Measurements from ENCODE around the gene DCAF6.

The DCAF6 gene

DNA sequence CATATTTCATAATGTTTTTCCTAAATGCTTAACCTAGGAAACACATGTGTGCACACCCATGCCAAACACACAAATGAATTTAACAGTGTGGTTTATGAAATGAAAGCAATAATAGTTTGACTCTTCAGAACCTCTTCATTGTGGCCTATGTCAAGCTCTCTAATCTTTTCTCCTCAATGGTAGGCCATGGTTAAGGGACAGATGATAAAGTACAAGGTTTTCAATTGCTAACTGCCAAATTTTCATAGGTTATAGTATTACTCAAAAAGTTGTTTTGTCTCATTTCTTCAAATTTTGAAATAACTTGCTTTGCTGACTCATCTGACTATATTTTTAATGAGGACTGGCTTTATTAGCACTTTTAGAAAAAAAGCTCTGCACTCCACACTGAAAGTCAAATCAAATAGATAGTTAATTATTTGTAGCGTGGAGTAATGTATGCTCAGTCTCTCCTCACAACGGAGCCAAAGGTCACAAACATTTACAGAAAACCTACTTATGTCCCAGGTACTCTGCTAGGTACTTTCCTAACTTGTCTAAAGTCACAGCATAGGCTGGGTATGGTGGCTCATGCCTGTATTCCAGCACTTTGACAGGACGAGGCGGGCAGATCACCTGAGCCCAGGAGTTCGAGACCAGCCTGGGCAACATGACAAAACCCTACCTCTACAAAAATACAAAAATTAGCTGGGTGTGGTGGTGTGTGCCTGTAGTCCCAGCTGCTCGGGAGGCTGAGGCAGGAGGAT lies 19.5 kb upstream of the DCAF6 start:
- no peak overlapping the region for H3K9ac ChIP-seq (ENCODE audit: low read length)
- no peak overlapping the region for H2BK120ac ChIP-seq (ENCODE audit: low read depth, low read length)
- H2BK15ac ChIP-seq (replicated peaks; ENCODE audit: low read depth) = no peak overlapping the region
- no CpG with 5 or more reads among the region's 6 CpGs for WGBS (ENCODE audit: extremely low coverage, insufficient coverage, low lambda C conversion rate)
- H3K27ac ChIP-seq (ENCODE audit: low read depth, low read length) = no peak overlapping the region
- no peak overlapping the region for H4K8ac ChIP-seq (ENCODE audit: low read depth, low read length)
- H3K56ac ChIP-seq (ENCODE audit: low read length) = no peak overlapping the region
- no peaks in the 10 kb centered on the region for H3K27me3 ChIP-seq (ENCODE audit: insufficient read depth, low read length, poor library complexity)
- no peak overlapping the region for H3K4ac ChIP-seq (ENCODE audit: low read depth, low read length)
- no peak for DNase-seq
- H3K79me1 ChIP-seq (ENCODE audit: low read length) = no peaks in the 10 kb centered on the region
- no peaks in the 10 kb centered on the region for H3K79me2 ChIP-seq (ENCODE audit: control insufficient read depth, insufficient read depth, low read length)
- H2BK5ac ChIP-seq (ENCODE audit: low read length) = no peak overlapping the region
- no peak overlapping the region for H3K4me2 ChIP-seq (ENCODE audit: low read length)
- no peak overlapping the region for H3K4me3 ChIP-seq (ENCODE audit: low read length)
- H3K36me3 ChIP-seq (ENCODE audit: control insufficient read depth, insufficient read depth, low read length) = no peaks in the 10 kb centered on the region
- H3K18ac ChIP-seq (ENCODE audit: low read length) = no peak overlapping the region
- no peak overlapping the region for H3K23ac ChIP-seq (ENCODE audit: low read length)
- H2AK5ac ChIP-seq (ENCODE audit: low read length) = no peak overlapping the region
- no peaks in the 10 kb centered on the region for H3K4me1 ChIP-seq (ENCODE audit: control insufficient read depth, low read depth, low read length)
- H4K5ac ChIP-seq (ENCODE audit: low read length) = no peak overlapping the region

GRCh38 chr1:167922023-167922422 lies 14.5 kb upstream of the DCAF6 start:
- Histone ChIP-seq H3K4me3 (ENCODE audit: low read length) (no peak overlapping the region), H3K36me3 (ENCODE audit: control insufficient read depth, insufficient read depth, low read length) (no peaks in the 10 kb centered on the region), H3K27ac (ENCODE audit: low read depth, low read length) (no peak overlapping the region), H2BK15ac (replicated peaks; ENCODE audit: low read depth) (no peak overlapping the region), H3K4me2 (ENCODE audit: low read length) (no peak overlapping the region), H3K27me3 (ENCODE audit: insufficient read depth, low read length, poor library complexity) (no peaks in the 10 kb centered on the region), H3K23ac (ENCODE audit: low read length) (no peak overlapping the region), H2AK5ac (ENCODE audit: low read length) (no peak overlapping the region), H3K18ac (ENCODE audit: low read length) (no peak overlapping the region), H3K9ac (ENCODE audit: low read length) (no peak overlapping the region), H4K5ac (ENCODE audit: low read length) (no peak overlapping the region), H3K4ac (ENCODE audit: low read depth, low read length) (no peak overlapping the region), H4K8ac (ENCODE audit: low read depth, low read length) (no peak overlapping the region), H3K79me1 (ENCODE audit: low read length) (no peaks in the 10 kb centered on the region), H2BK5ac (ENCODE audit: low read length) (no peak overlapping the region), H2BK120ac (ENCODE audit: low read depth, low read length) (no peak overlapping the region), H3K56ac (ENCODE audit: low read length) (no peak overlapping the region), H3K79me2 (ENCODE audit: control insufficient read depth, insufficient read depth, low read length) (no peaks in the 10 kb centered on the region), H3K4me1 (ENCODE audit: control insufficient read depth, low read depth, low read length) (peaks cover 1% of the 10 kb centered on the region)
- no peak for DNase-seq

GRCh38 chr1:167922611-167923074 lies 13.8 kb upstream of the DCAF6 start:
- Histone ChIP-seq H2BK5ac (ENCODE audit: low read length) (no peak overlapping the region), H3K36me3 (ENCODE audit: control insufficient read depth, insufficient read depth, low read length) (no peaks in the 10 kb centered on the region), H4K5ac (ENCODE audit: low read length) (no peak overlapping the region), H3K56ac (ENCODE audit: low read length) (no peak overlapping the region), H3K79me2 (ENCODE audit: control insufficient read depth, insufficient read depth, low read length) (no peaks in the 10 kb centered on the region), H3K18ac (ENCODE audit: low read length) (no peak overlapping the region), H4K8ac (ENCODE audit: low read depth, low read length) (no peak overlapping the region), H3K4me1 (ENCODE audit: control insufficient read depth, low read depth, low read length) (peaks cover 2% of the 10 kb centered on the region), H2AK5ac (ENCODE audit: low read length) (no peak overlapping the region), H3K27me3 (ENCODE audit: insufficient read depth, low read length, poor library complexity) (no peaks in the 10 kb centered on the region), H3K4ac (ENCODE audit: low read depth, low read length) (no peak overlapping the region), H3K4me3 (ENCODE audit: low read length) (no peak overlapping the region), H3K9ac (ENCODE audit: low read length) (no peak overlapping the region), H3K4me2 (ENCODE audit: low read length) (no peak overlapping the region), H3K27ac (ENCODE audit: low read depth, low read length) (no peak overlapping the region), H3K79me1 (ENCODE audit: low read length) (no peaks in the 10 kb centered on the region), H3K23ac (ENCODE audit: low read length) (no peak overlapping the region), H2BK120ac (ENCODE audit: low read depth, low read length) (no peak overlapping the region), H2BK15ac (replicated peaks; ENCODE audit: low read depth) (no peak overlapping the region)
- no peak for DNase-seq
- WGBS (ENCODE audit: extremely low coverage, insufficient coverage, low lambda C conversion rate) = no CpG with 5 or more reads among the region's 1 CpG

GRCh38 chr1:167923324-167924056 lies 13.0 kb upstream of the DCAF6 start:
- H3K18ac ChIP-seq (ENCODE audit: low read length) = no peak overlapping the region
- no peak overlapping the region for H3K27ac ChIP-seq (ENCODE audit: low read depth, low read length)
- no peak overlapping the region for H3K4ac ChIP-seq (ENCODE audit: low read depth, low read length)
- no peak overlapping the region for H2BK15ac ChIP-seq (replicated peaks; ENCODE audit: low read depth)
- DNase-seq = no peak
- no peaks in the 10 kb centered on the region for H3K36me3 ChIP-seq (ENCODE audit: control insufficient read depth, insufficient read depth, low read length)
- H2BK5ac ChIP-seq (ENCODE audit: low read length) = no peak overlapping the region
- H3K23ac ChIP-seq (ENCODE audit: low read length) = no peak overlapping the region
- no peak overlapping the region for H2AK5ac ChIP-seq (ENCODE audit: low read length)
- H3K9ac ChIP-seq (ENCODE audit: low read length) = no peak overlapping the region
- no peaks in the 10 kb centered on the region for H3K79me2 ChIP-seq (ENCODE audit: control insufficient read depth, insufficient read depth, low read length)
- no peak overlapping the region for H2BK120ac ChIP-seq (ENCODE audit: low read depth, low read length)
- H3K56ac ChIP-seq (ENCODE audit: low read length) = no peak overlapping the region
- no peak overlapping the region for H4K8ac ChIP-seq (ENCODE audit: low read depth, low read length)
- H3K4me1 ChIP-seq (ENCODE audit: control insufficient read depth, low read depth, low read length) = peaks cover 2% of the 10 kb centered on the region
- H3K79me1 ChIP-seq (ENCODE audit: low read length) = no peaks in the 10 kb centered on the region
- WGBS (ENCODE audit: extremely low coverage, insufficient coverage, low lambda C conversion rate) = no CpG with 5 or more reads among the region's 3 CpGs
- H3K4me3 ChIP-seq (ENCODE audit: low read length) = no peak overlapping the region
- no peak overlapping the region for H4K5ac ChIP-seq (ENCODE audit: low read length)
- no peak overlapping the region for H3K4me2 ChIP-seq (ENCODE audit: low read length)
- no peaks in the 10 kb centered on the region for H3K27me3 ChIP-seq (ENCODE audit: insufficient read depth, low read length, poor library complexity)

- no peaks in the 10 kb centered on the region for H3K27me3 ChIP-seq (ENCODE audit: insufficient read depth, low read length, poor library complexity)
- H2AK5ac ChIP-seq (ENCODE audit: low read length) = no peak overlapping the region
- no peak overlapping the region for H2BK120ac ChIP-seq (ENCODE audit: low read depth, low read length)
- no peak overlapping the region for H3K18ac ChIP-seq (ENCODE audit: low read length)
- DNase-seq = no peak
- H2BK15ac ChIP-seq (replicated peaks; ENCODE audit: low read depth) = no peak overlapping the region
- H3K79me2 ChIP-seq (ENCODE audit: control insufficient read depth, insufficient read depth, low read length) = no peaks in the 10 kb centered on the region
- H2BK5ac ChIP-seq (ENCODE audit: low read length) = no peak overlapping the region
- no peaks in the 10 kb centered on the region for H3K36me3 ChIP-seq (ENCODE audit: control insufficient read depth, insufficient read depth, low read length)
- H3K4me3 ChIP-seq (ENCODE audit: low read length) = no peak overlapping the region
- no peak overlapping the region for H3K4me2 ChIP-seq (ENCODE audit: low read length)
- H4K5ac ChIP-seq (ENCODE audit: low read length) = no peak overlapping the region
- no peak overlapping the region for H3K23ac ChIP-seq (ENCODE audit: low read length)
- peaks cover 2% of the 10 kb centered on the region for H3K4me1 ChIP-seq (ENCODE audit: control insufficient read depth, low read depth, low read length)
- WGBS (ENCODE audit: extremely low coverage, insufficient coverage, low lambda C conversion rate) = no CpG with 5 or more reads among the region's 2 CpGs
- no peak overlapping the region for H3K9ac ChIP-seq (ENCODE audit: low read length)
- H3K4ac ChIP-seq (ENCODE audit: low read depth, low read length) = no peak overlapping the region
- H3K27ac ChIP-seq (ENCODE audit: low read depth, low read length) = no peak overlapping the region
- H3K56ac ChIP-seq (ENCODE audit: low read length) = no peak overlapping the region
- H3K79me1 ChIP-seq (ENCODE audit: low read length) = no peaks in the 10 kb centered on the region
- no peak overlapping the region for H4K8ac ChIP-seq (ENCODE audit: low read depth, low read length)
Observed at GRCh38 chr1:167924102-167924501, 12.4 kb upstream of the DCAF6 start.

Measured in mesendoderm (in vitro differentiated cells).